ENCODE measurements around the gene XPR1. TPM values are rescaled to one million over a fixed set of nuclear protein-coding genes. Genes with fewer than 3 reads are reported as not detected.

The XPR1 gene
- total RNA-seq, 1 experiment from 2014 or later, result 19.3 TPM

- no peak for DNase-seq (ENCODE audit: low read depth)
Measured at GRCh38 chr1:180912211-180912800, 280.5 kb downstream of the XPR1 start.

- peak; percentile 15 for DNase-seq (ENCODE audit: low read depth)
Measured at GRCh38 chr1:180912801-180913565, 281.2 kb downstream of the XPR1 start, which contains the start of gene KIAA1614. KIAA1614 (plus strand) TSS chr1:180912897; CDS start chr1:180913244, 347 bp downstream.

GRCh38 chr1:180915426-180915965 lies 283.7 kb downstream of the XPR1 start:
- DNase-seq (ENCODE audit: low read depth), result no peak

- no peak for DNase-seq (ENCODE audit: low read depth)
Measured at GRCh38 chr1:180916012-180916770, 284.4 kb downstream of the XPR1 start.

GRCh38 chr1:180916771-180917170 lies 284.9 kb downstream of the XPR1 start:
- no peak for DNase-seq (ENCODE audit: low read depth)

GRCh38 chr1:180917306-180918065 lies 285.7 kb downstream of the XPR1 start:
- no peak for DNase-seq (ENCODE audit: low read depth)

- no peak for DNase-seq (ENCODE audit: low read depth)
Measured at GRCh38 chr1:180918519-180918918, 286.7 kb downstream of the XPR1 start.

- DNase-seq (ENCODE audit: low read depth), result no peak
Measured at GRCh38 chr1:180919183-180919700, 287.4 kb downstream of the XPR1 start.

GRCh38 chr1:180920193-180920592 lies 288.4 kb downstream of the XPR1 start:
- DNase-seq (ENCODE audit: low read depth), result no peak

- no peak for DNase-seq (ENCODE audit: low read depth)
Measured at GRCh38 chr1:180920702-180921101, 288.9 kb downstream of the XPR1 start.

GRCh38 chr1:180921386-180921785 lies 289.6 kb downstream of the XPR1 start:
- no peak for DNase-seq (ENCODE audit: low read depth)

GRCh38 chr1:180921891-180922630 lies 290.2 kb downstream of the XPR1 start:
- no peak for DNase-seq (ENCODE audit: low read depth)

GRCh38 chr1:180922631-180923015 lies 290.8 kb downstream of the XPR1 start:
- no peak for DNase-seq (ENCODE audit: low read depth)

GRCh38 chr1:180923021-180923841 lies 291.4 kb downstream of the XPR1 start:
- DNase-seq (ENCODE audit: low read depth), result peak; percentile 17

GRCh38 chr1:180923887-180924286 lies 292.1 kb downstream of the XPR1 start:
- no peak for DNase-seq (ENCODE audit: low read depth)

- no peak for DNase-seq (ENCODE audit: low read depth)
Measured at GRCh38 chr1:180924939-180925338, 293.1 kb downstream of the XPR1 start.

GRCh38 chr1:180925471-180926051 lies 293.7 kb downstream of the XPR1 start:
- no peak for DNase-seq (ENCODE audit: low read depth)

- no peak for DNase-seq (ENCODE audit: low read depth)
Measured at GRCh38 chr1:180926164-180926981, 294.6 kb downstream of the XPR1 start.

All from HT1080 (cell line).